MM.1S (cell line): ENCODE measurements around the gene RBM25.

ENCODE experiments used
- DNase-seq: peaks from one replicate; pipeline ENCODE4 v3.0.0-alpha.2; 2015
- H2AFZ ChIP-seq: fragments of 300-600 bp; sonication (generic); 2 replicates; pipeline ENCODE4 v1.6.0; 2016; ENCODE audit warnings: antibody characterized with exemption, low read length
- H3F3A ChIP-seq: fragments of 300-600 bp; sonication (generic); 2 replicates; pipeline ENCODE4 v1.6.1; 2016; ENCODE audit warnings: mild to moderate bottlenecking, antibody characterized with exemption, low read length, moderate library complexity, mixed read lengths; ENCODE audit not compliant: insufficient read depth
- H3K27ac ChIP-seq: fragments of 300-600 bp; sonication (generic); 2 replicates; pipeline ENCODE4 v1.5.1; 2016; ENCODE audit warnings: mild to moderate bottlenecking, low read length
- H3K27me3 ChIP-seq: fragments of 300-600 bp; sonication (generic); replicated peaks from 2 replicates; pipeline ENCODE4 v1.6.0; 2016; ENCODE audit warnings: low read length; ENCODE audit not compliant: insufficient read depth
- H3K36me3 ChIP-seq: fragments of 300-600 bp; sonication (generic); replicated peaks from 2 replicates; pipeline ENCODE4 v1.6.1; 2016; ENCODE audit warnings: mild to moderate bottlenecking, low read length, mixed read lengths; ENCODE audit not compliant: insufficient read depth
- H3K4me1 ChIP-seq: fragments of 300-600 bp; sonication (generic); 2 replicates; pipeline ENCODE4 v1.6.1; 2016; ENCODE audit warnings: low read length, mixed read lengths
- H3K4me2 ChIP-seq: fragments of 300-600 bp; sonication (generic); 2 replicates; pipeline ENCODE4 v1.6.0; 2016; ENCODE audit warnings: low read depth, low read length
- H3K4me3 ChIP-seq: fragments of 300-600 bp; sonication (generic); 2 replicates; pipeline ENCODE4 v1.5.1; 2016; ENCODE audit warnings: low read length, mixed read lengths
- H3K79me2 ChIP-seq: fragments of 300-600 bp; sonication (generic); 2 replicates; pipeline ENCODE4 v1.6.1; 2016; ENCODE audit warnings: mixed run types, low read length, mixed read lengths
- H3K9ac ChIP-seq: fragments of 300-600 bp; sonication (generic); 2 replicates; pipeline ENCODE4 v1.6.1; 2016; ENCODE audit warnings: low read length, mixed read lengths
- H3K9me2 ChIP-seq: fragments of 300-600 bp; sonication (generic); replicated peaks from 2 replicates; pipeline ENCODE4 v1.6.1; 2016; ENCODE audit warnings: mild to moderate bottlenecking, low read length, mixed read lengths; ENCODE audit not compliant: insufficient read depth
- H3K9me3 ChIP-seq: fragments of 300-600 bp; sonication (generic); replicated peaks from 2 replicates; pipeline ENCODE4 v1.6.1; 2016; ENCODE audit warnings: mild to moderate bottlenecking, low read length, mixed read lengths; ENCODE audit not compliant: insufficient read depth
- H4K20me1 ChIP-seq: fragments of 300-600 bp; sonication (generic); 2 replicates; pipeline ENCODE4 v1.6.1; 2016; ENCODE audit warnings: mild to moderate bottlenecking, low read length, moderate library complexity, mixed read lengths; ENCODE audit not compliant: insufficient read depth
- CTCF ChIP-seq: fragments of 300-600 bp; sonication (generic); IDR thresholded peaks from 2 replicates; pipeline ENCODE4 v1.5.1; 2016; ENCODE audit warnings: antibody characterized with exemption, low read length, mixed read lengths
- EZH2 ChIP-seq: fragments of 300-600 bp; sonication (generic); optimal IDR thresholded peaks from 2 replicates; pipeline ENCODE3; 2017; ENCODE audit warnings: low read depth, mild to moderate bottlenecking, antibody characterized with exemption, low read length, mixed read lengths
- EZH2phosphoT487 ChIP-seq: fragments of 300-600 bp; sonication (generic); IDR thresholded peaks from 2 replicates; pipeline ENCODE4 v1.6.1; 2018; ENCODE audit warnings: antibody characterized with exemption, low read length

RBM25 gene

GRCh38 chr14:73166399-73166798 lies 108.1 kb downstream of the RBM25 start:
- Histone ChIP-seq H3K27me3 (no peaks in the 10 kb centered on the region), H3K4me3 (no peak overlapping the region), H4K20me1 (no peaks in the 10 kb centered on the region), H3K27ac (no peak overlapping the region), H3K9ac (no peak overlapping the region), H3K79me2 (no peaks in the 10 kb centered on the region), H3F3A (no peaks in the 10 kb centered on the region), H3K36me3 (no peaks in the 10 kb centered on the region), H2AFZ (no peak overlapping the region), H3K9me3 (no peaks in the 10 kb centered on the region), H3K9me2 (no peaks in the 10 kb centered on the region), H3K4me2 (no peak overlapping the region), H3K4me1 (no peaks in the 10 kb centered on the region)
- no peak for DNase-seq
- TF ChIP-seq CTCF (no peak), EZH2 (no peak), EZH2phosphoT487 (no peak)

- DNase-seq = no peak
- H3K27me3 ChIP-seq = no peaks in the 10 kb centered on the region
- no peaks in the 10 kb centered on the region for H4K20me1 ChIP-seq
- no peak overlapping the region for H3K27ac ChIP-seq
- no peaks in the 10 kb centered on the region for H3K79me2 ChIP-seq
- TF ChIP-seq EZH2phosphoT487 (no peak), CTCF (no peak), EZH2 (no peak)
- H3K9ac ChIP-seq = no peak overlapping the region
- no peaks in the 10 kb centered on the region for H3K36me3 ChIP-seq
- no peaks in the 10 kb centered on the region for H3F3A ChIP-seq
- no peaks in the 10 kb centered on the region for H3K4me1 ChIP-seq
- H2AFZ ChIP-seq = no peak overlapping the region
- no peaks in the 10 kb centered on the region for H3K9me2 ChIP-seq
- H3K4me2 ChIP-seq = no peak overlapping the region
- no peak overlapping the region for H3K4me3 ChIP-seq
- no peaks in the 10 kb centered on the region for H3K9me3 ChIP-seq
Measured at GRCh38 chr14:73167727-73168126, 109.4 kb downstream of the RBM25 start.

GRCh38 chr14:73168274-73168673 lies 109.9 kb downstream of the RBM25 start:
- Histone ChIP-seq H3K79me2 (no peaks in the 10 kb centered on the region), H3K4me3 (no peak overlapping the region), H3K4me1 (no peaks in the 10 kb centered on the region), H3K36me3 (no peaks in the 10 kb centered on the region), H3K27ac (no peak overlapping the region), H3F3A (no peaks in the 10 kb centered on the region), H3K9me3 (no peaks in the 10 kb centered on the region), H3K9ac (no peak overlapping the region), H3K27me3 (no peaks in the 10 kb centered on the region), H3K4me2 (no peak overlapping the region), H3K9me2 (no peaks in the 10 kb centered on the region), H2AFZ (no peak overlapping the region), H4K20me1 (no peaks in the 10 kb centered on the region)
- no peak for TF ChIP-seq EZH2
- no peak for TF ChIP-seq CTCF
- no peak for TF ChIP-seq EZH2phosphoT487
- no peak for DNase-seq
